Naive thymus-derived CD4-positive, alpha-beta T cell (primary cell): ENCODE measurements around the gene RHCG. TPM values are rescaled to one million over a fixed set of nuclear protein-coding genes. Genes with fewer than 3 reads are reported as not detected.
A peak's percentile ranks its signal among the peaks of the same experiment; 100 is the strongest.

Experiments used
- ATAC-seq: fragments of 150-1000 bp; cut with Tn5 transposase; 2 replicates; pipeline ENCODE4 v1.10.0; 2021; ENCODE audit warnings: mild to moderate bottlenecking, moderate library complexity
- CTCF ChIA-PET: fragments of 350-600 bp; sonication (Branson Sonifier 250); formaldehyde crosslinking; loops from one replicate; lab custom pipeline; 2021; ENCODE audit warnings: antibody characterized with exemption; lab: Charles Lee
- POLR2A ChIA-PET: fragments of 350-600 bp; sonication (Branson Sonifier 250); formaldehyde crosslinking; loops from one replicate; lab custom pipeline; 2021; ENCODE audit warnings: antibody characterized with exemption, inconsistent platforms; lab: Charles Lee
- DNase-seq, 9 donors: peaks; one replicate each; pipeline versions ENCODE4 v3.0.0 to v3.0.0-alpha.2; 2020 to 2022; ENCODE audit warnings: mixed read lengths in 1 of 9
- H3K27ac ChIP-seq: one replicate; pipeline ENCODE4 v1.7.0; 2013; ENCODE audit warnings: mild to moderate bottlenecking, low read depth, low read length, moderate library complexity
- H3K27me3 ChIP-seq, 2 donors: one replicate each; pipeline ENCODE4 v1.7.0; 2013; ENCODE audit warnings: low read length in 2 of 2, mild to moderate bottlenecking in 2 of 2, moderate library complexity in 2 of 2; ENCODE audit not compliant: control insufficient read depth in 2 of 2, insufficient read depth in 2 of 2
- H3K36me3 ChIP-seq, 3 experiments: 1 replicate in 2 of 3; 2 replicates in 1 of 3; pipeline ENCODE4 v1.7.0; 2013; ENCODE audit warnings: low read length in 3 of 3, mild to moderate bottlenecking in 3 of 3, moderate library complexity in 1 of 3; ENCODE audit not compliant: insufficient read depth in 3 of 3, control insufficient read depth in 2 of 3
- H3K4me1 ChIP-seq, 2 donors: one replicate each; pipeline ENCODE4 v1.7.0; 2013; ENCODE audit warnings: low read length in 2 of 2, mild to moderate bottlenecking in 2 of 2, moderate library complexity in 1 of 2; ENCODE audit not compliant: control insufficient read depth in 2 of 2, insufficient read depth in 2 of 2
- H3K4me3 ChIP-seq: 2 replicates; pipeline ENCODE4 v1.7.0; 2013; ENCODE audit warnings: mild to moderate bottlenecking, low read length
- H3K9me3 ChIP-seq, 3 experiments: 1 replicate in 2 of 3; 2 replicates in 1 of 3; pipeline ENCODE4 v1.7.0; 2013; ENCODE audit warnings: low read length in 3 of 3; ENCODE audit not compliant: control insufficient read depth in 2 of 3
- H3K27ac Mint-ChIP-seq, 9 donors: one replicate each; pipeline ENCODE4 v1.8.0; 2020 to 2022; ENCODE audit warnings: mixed read lengths in 9 of 9, mild to moderate bottlenecking in 8 of 9, moderate library complexity in 5 of 9, inconsistent platforms in 2 of 9
- H3K27me3 Mint-ChIP-seq, 5 donors: one replicate each; pipeline ENCODE4 v1.8.0; 2021 to 2022; ENCODE audit warnings: mixed read lengths in 5 of 5, mild to moderate bottlenecking in 1 of 5
- H3K36me3 Mint-ChIP-seq, 5 donors: one replicate each; pipeline ENCODE4 v1.8.0; 2020 to 2022; ENCODE audit warnings: mixed read lengths in 5 of 5, mild to moderate bottlenecking in 3 of 5, inconsistent platforms in 1 of 5
- H3K4me1 Mint-ChIP-seq, 7 donors: one replicate each; pipeline ENCODE4 v1.8.0; 2020 to 2022; ENCODE audit warnings: mixed read lengths in 7 of 7, mild to moderate bottlenecking in 3 of 7, inconsistent platforms in 1 of 7
- H3K4me3 Mint-ChIP-seq, 10 donors: one replicate each; pipeline ENCODE4 v1.8.0; 2020 to 2022; ENCODE audit warnings: mild to moderate bottlenecking in 10 of 10, mixed read lengths in 10 of 10, moderate library complexity in 6 of 10, inconsistent platforms in 2 of 10
- H3K9me3 Mint-ChIP-seq, 11 donors: one replicate each; pipeline ENCODE4 v1.8.0; 2020 to 2022; ENCODE audit warnings: mixed read lengths in 11 of 11, mild to moderate bottlenecking in 4 of 11, inconsistent platforms in 1 of 11, moderate library complexity in 1 of 11
- intact Hi-C, 2 donors: fragments of 100-400 bp; cut with micrococcal nuclease; formaldehyde crosslinking; loops; one replicate each; pipeline ENCODE4 v1.15.1; 2023
- polyA plus RNA-seq, 2 donors: library from polyadenylated mRNA; unstranded; fragments of 300-500 nt; fragmentation: Illumina TruSeq; gene quantifications; one replicate each; pipeline ENCODE4 v1.2.3, GENCODE V29; 2021
- total RNA-seq, 6 experiments: library from RNA in 5 of 6; stranded (reverse) in 5 of 6; gene quantifications; 1 replicate in 5 of 6; 2 replicates in 1 of 6; pipeline ENCODE4 v1.2.3 and lab custom pipeline; 2021 to 2026

The RHCG gene
- total and polyA plus RNA-seq, 7 experiments from 2014 or later: not detected

DNA sequence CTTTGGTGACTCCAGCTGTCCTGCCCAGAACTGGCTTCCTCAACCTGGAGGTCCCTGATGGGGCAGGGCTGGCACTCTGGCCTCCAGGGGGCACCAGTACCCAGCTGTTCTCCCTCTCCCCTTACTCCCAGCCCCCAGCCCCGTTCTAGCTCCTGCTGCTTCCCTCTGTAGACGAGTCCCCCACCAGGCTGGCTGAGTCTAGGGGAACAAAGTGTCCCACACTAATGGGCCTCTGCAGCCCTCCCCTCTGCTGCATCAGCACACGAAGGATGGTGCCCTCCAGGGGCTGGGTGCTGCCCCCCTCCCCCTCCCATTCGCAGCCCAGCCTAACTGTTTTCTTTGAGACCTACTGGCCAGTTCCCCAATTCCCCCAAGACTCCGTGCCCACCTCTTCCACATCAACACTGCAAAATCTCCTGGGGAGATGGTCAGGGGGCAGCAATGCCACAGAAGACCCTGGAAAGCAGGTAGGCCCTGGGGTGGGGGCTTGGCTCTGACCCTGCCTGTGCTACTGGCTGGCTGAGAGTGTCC lies 4.2 kb downstream of the RHCG start:
- H3K36me3 Mint-ChIP-seq: peaks cover 0 to 4% (median 0%) of the 10 kb centered on the region in 5 donors
- Histone ChIP-seq H3K27ac (no peak overlapping the region), H3K4me3 (no peak overlapping the region), H3K4me1 (no peaks in the 10 kb centered on the region), H3K9me3 (no peaks in the 10 kb centered on the region), H3K36me3 (no peaks in the 10 kb centered on the region), H3K27me3 (peaks cover 0 to 8% of the 10 kb centered on the region in 2 donors)
- ATAC-seq (no peak), DNase-seq (no peak)
- peaks cover 0 to 3% (median 0%) of the 10 kb centered on the region in 11 donors for H3K9me3 Mint-ChIP-seq
- ChIA-PET CTCF (no interaction called here), POLR2A (interaction anchor here (0.7 kb wide), 1 partner anchor 983 kb away, joined by 4 read pairs; no protein-coding TSS in a partner anchor)
- intact Hi-C loops: no loop called here
- peaks cover 0 to 12% (median 5%) of the 10 kb centered on the region in 7 donors for H3K4me1 Mint-ChIP-seq
- H3K4me3 Mint-ChIP-seq: no peak overlapping the region
- no peak overlapping the region for H3K27ac Mint-ChIP-seq
- H3K27me3 Mint-ChIP-seq: peaks cover 43 to 63% (median 59%) of the 10 kb centered on the region in 5 donors

DNA sequence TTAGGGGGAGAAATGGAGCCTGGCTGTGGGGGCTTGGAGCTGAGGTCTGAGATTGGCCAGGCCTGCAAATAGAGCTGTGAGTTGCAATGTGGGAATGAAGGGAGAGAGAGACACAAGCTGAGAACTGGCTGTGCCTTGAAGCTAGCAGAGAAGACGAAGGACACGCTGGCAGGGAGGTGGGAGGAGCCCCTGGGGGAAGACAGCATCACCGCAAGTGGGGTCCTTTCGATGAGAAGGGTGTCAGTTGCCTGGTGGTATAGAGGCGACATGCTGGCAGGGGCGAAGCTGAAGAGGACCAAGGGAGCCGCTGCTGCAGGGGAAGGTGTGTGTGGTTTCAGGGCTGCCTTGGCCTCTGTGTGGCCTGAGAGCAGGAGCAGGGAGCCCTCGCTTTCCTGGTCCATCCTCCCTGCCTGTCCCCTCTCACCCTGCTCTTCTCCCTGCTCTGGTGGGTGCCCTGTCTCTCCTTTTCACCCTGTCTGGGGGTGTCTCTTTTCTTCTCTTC lies 5.5 kb downstream of the RHCG start:
- H3K36me3 Mint-ChIP-seq: peaks cover 0 to 4% (median 0%) of the 10 kb centered on the region in 5 donors
- CTCF ChIA-PET: no interaction called here
- no peak overlapping the region for H3K27ac Mint-ChIP-seq
- Histone ChIP-seq H3K27me3 (peaks cover 0 to 5% of the 10 kb centered on the region in 2 donors), H3K9me3 (no peaks in the 10 kb centered on the region), H3K36me3 (no peaks in the 10 kb centered on the region), H3K4me1 (no peaks in the 10 kb centered on the region), H3K27ac (no peak overlapping the region), H3K4me3 (no peak overlapping the region)
- POLR2A ChIA-PET: no interaction called here
- ATAC-seq: no peak
- intact Hi-C loops: no loop called here
- peaks cover 40 to 62% (median 59%) of the 10 kb centered on the region in 5 donors for H3K27me3 Mint-ChIP-seq
- peaks cover 0 to 3% (median 0%) of the 10 kb centered on the region in 11 donors for H3K9me3 Mint-ChIP-seq
- no peak overlapping the region for H3K4me3 Mint-ChIP-seq
- DNase-seq: no peak
- H3K4me1 Mint-ChIP-seq: peaks cover 4 to 17% (median 8%) of the 10 kb centered on the region in 7 donors

DNA sequence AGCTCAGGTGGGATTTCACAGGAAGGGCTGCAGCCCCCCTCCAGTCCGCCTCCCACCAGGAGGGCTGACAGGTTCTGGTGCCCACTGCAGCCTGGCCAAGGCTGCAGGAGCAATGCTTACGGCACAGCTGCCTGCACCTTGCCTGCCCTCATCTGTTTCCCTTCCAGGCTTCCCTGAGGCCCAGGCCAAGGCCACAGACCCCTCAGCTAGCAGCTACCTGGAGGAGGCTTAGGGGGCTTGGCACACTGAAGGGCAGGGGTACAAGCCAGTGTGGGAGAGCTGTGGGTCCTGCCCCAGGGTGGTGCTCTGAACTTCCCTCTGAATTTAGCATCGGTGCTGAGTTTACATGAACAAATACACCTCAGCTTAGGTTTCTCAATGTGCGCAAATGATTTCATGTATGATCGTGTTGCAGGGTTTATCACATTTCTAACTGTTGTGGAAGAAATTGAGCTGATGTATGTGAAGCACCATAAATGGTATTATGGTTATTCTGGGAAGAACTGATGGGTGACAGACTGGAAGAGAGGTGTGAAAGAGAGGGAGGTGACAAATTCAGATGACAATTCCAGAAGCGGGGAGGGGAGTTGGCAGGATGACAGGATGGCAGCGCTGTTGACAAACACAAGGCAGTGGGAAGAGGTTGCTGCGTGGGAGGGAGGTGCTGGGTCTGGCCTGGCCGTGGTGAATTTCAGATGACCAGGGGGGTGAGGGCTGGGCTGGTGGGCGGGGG lies 6.1 kb downstream of the RHCG start:
- H3K36me3 ChIP-seq: no peaks in the 10 kb centered on the region
- CTCF ChIA-PET: no interaction called here
- Mint-ChIP-seq H3K9me3 (peaks cover 0 to 3% (median 0%) of the 10 kb centered on the region in 11 donors), H3K36me3 (peaks cover 0 to 4% (median 0%) of the 10 kb centered on the region in 5 donors), H3K27ac (no peak overlapping the region), H3K4me1 (peaks cover 6 to 19% (median 14%) of the 10 kb centered on the region in 7 donors), H3K27me3 (peaks cover 40 to 62% (median 59%) of the 10 kb centered on the region in 5 donors), H3K4me3 (no peak overlapping the region)
- peaks cover 0 to 5% of the 10 kb centered on the region in 2 donors for H3K27me3 ChIP-seq
- H3K9me3 ChIP-seq: no peaks in the 10 kb centered on the region
- intact Hi-C loops: no loop called here
- H3K4me1 ChIP-seq: no peaks in the 10 kb centered on the region
- ATAC-seq (no peak), DNase-seq (no peak)
- no peak overlapping the region for H3K4me3 ChIP-seq
- POLR2A ChIA-PET: no interaction called here
- no peak overlapping the region for H3K27ac ChIP-seq

DNA sequence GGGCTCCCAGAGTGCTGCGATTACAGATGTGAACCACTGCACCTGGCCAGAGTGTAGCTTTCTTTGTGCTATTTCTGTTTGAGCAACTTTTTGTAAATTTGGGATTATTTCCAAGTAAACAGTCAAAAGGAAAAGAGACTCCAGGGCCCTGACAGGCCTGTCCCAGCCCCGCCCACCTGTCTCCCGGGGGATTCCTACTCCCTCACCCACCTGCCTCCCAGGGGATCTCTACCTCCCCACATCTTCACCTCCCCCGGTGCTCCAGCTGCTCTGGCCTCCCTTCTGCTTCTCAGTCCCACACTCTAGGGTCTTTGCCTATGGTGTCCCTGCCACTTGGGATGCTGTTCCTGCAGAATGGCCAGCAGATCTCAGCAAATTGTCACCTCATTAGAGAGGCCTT lies 7.0 kb downstream of the RHCG start:
- peaks cover 0 to 4% (median 0%) of the 10 kb centered on the region in 5 donors for H3K36me3 Mint-ChIP-seq
- Histone ChIP-seq H3K4me1 (no peaks in the 10 kb centered on the region), H3K27me3 (peaks cover 0 to 3% of the 10 kb centered on the region in 2 donors), H3K9me3 (no peaks in the 10 kb centered on the region), H3K4me3 (no peak overlapping the region), H3K36me3 (no peaks in the 10 kb centered on the region), H3K27ac (no peak overlapping the region)
- H3K27ac Mint-ChIP-seq: no peak overlapping the region
- DNase-seq: no peak
- CTCF ChIA-PET: no interaction called here
- H3K4me3 Mint-ChIP-seq: no peak overlapping the region
- peaks cover 6 to 19% (median 14%) of the 10 kb centered on the region in 7 donors for H3K4me1 Mint-ChIP-seq
- intact Hi-C loops: no loop called here
- POLR2A ChIA-PET: no interaction called here
- peaks cover 39 to 62% (median 54%) of the 10 kb centered on the region in 5 donors for H3K27me3 Mint-ChIP-seq
- ATAC-seq: no peak
- H3K9me3 Mint-ChIP-seq: peaks cover 0 to 3% (median 0%) of the 10 kb centered on the region in 11 donors

DNA sequence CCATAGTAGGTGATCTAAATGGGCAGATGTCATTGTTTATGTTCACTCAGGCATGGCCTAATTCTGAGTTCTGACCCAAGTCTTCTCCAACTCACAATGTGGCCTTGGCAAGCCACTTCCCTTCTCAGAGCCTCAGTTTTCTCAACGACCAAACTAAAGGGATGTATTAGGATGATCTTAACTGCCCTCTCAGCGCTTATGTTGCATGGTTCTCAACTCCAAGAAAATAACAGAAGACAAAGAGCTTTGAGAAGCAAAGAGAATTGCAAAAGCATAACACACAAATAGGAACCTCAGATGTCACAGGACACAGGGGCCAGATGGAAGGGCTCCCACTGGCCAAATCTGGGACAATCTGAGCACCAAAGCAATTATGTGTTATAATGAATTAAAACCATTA lies 8.6 kb downstream of the RHCG start:
- Mint-ChIP-seq H3K36me3 (peaks cover 0 to 4% (median 0%) of the 10 kb centered on the region in 5 donors), H3K4me1 (peaks cover 6 to 19% (median 14%) of the 10 kb centered on the region in 7 donors), H3K9me3 (no peaks in the 10 kb centered on the region), H3K27me3 (peaks cover 43 to 66% (median 57%) of the 10 kb centered on the region in 5 donors), H3K27ac (no peak overlapping the region), H3K4me3 (peak overlapping the region in 2 of 10 donors; percentile 1 to 24)
- H3K4me3 ChIP-seq: no peak overlapping the region
- ChIA-PET CTCF (no interaction called here), POLR2A (no interaction called here)
- H3K27me3 ChIP-seq: peaks cover 0 to 3% of the 10 kb centered on the region in 2 donors
- intact Hi-C loops: no loop called here
- H3K9me3 ChIP-seq: no peaks in the 10 kb centered on the region
- H3K4me1 ChIP-seq: no peaks in the 10 kb centered on the region
- H3K36me3 ChIP-seq: no peaks in the 10 kb centered on the region
- no peak overlapping the region for H3K27ac ChIP-seq
- ATAC-seq (no peak), DNase-seq (no peak)

DNA sequence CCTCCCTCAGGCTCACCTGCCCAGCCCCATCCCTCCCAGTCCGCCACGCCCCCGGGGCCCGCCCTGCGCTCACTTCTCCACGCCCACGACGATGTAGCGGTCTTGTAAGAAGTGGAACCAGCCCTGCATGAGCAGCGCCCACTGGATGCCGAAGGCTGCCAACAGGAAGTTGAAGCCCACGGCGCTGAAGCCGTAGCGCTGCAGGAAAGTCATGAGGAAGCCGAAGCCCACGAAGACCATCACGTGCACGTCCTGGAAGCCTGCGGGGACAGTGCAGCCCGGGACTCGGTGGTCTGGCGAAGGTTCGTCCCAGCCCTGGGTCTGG lies 9.7 kb downstream of the RHCG start:
- peak; percentile 66 for ATAC-seq
- Histone ChIP-seq H3K4me1 (no peaks in the 10 kb centered on the region), H3K36me3 (no peaks in the 10 kb centered on the region), H3K27ac (no peak overlapping the region), H3K4me3 (no peak overlapping the region), H3K27me3 (peaks cover 0 to 3% of the 10 kb centered on the region in 2 donors), H3K9me3 (no peaks in the 10 kb centered on the region)
- peaks cover 0 to 4% (median 0%) of the 10 kb centered on the region in 5 donors for H3K36me3 Mint-ChIP-seq
- H3K27me3 Mint-ChIP-seq: peaks cover 43 to 73% (median 58%) of the 10 kb centered on the region in 5 donors
- CTCF ChIA-PET: no interaction called here
- POLR2A ChIA-PET: no interaction called here
- H3K27ac Mint-ChIP-seq: peak overlapping the region in 1 of 9 donors; percentile 64
- no peaks in the 10 kb centered on the region for H3K9me3 Mint-ChIP-seq
- peaks cover 6 to 19% (median 14%) of the 10 kb centered on the region in 7 donors for H3K4me1 Mint-ChIP-seq
- DNase-seq: peak in 6 of 9 donors; percentile 4 to 39 (median 22)
- H3K4me3 Mint-ChIP-seq: peak overlapping the region in 9 of 10 donors; percentile 26 to 88 (median 65)
- intact Hi-C loops: no loop called here
